ENCODE measurements around the gene SCAMP4. TPM values are rescaled to one million over a fixed set of nuclear protein-coding genes. Genes with fewer than 3 reads are reported as not detected.
A peak's percentile ranks its signal among the peaks of the same experiment; 100 is the strongest.
"Not testable (repeated sequence)": the region's sequence is repeated elsewhere in the genome, so short reads cannot be mapped to it uniquely, and the experiment has no call there.

Gene SCAMP4
- total and polyA plus RNA-seq, 2 donors from 2014 or later: 49.5 to 90.1 TPM

DNA sequence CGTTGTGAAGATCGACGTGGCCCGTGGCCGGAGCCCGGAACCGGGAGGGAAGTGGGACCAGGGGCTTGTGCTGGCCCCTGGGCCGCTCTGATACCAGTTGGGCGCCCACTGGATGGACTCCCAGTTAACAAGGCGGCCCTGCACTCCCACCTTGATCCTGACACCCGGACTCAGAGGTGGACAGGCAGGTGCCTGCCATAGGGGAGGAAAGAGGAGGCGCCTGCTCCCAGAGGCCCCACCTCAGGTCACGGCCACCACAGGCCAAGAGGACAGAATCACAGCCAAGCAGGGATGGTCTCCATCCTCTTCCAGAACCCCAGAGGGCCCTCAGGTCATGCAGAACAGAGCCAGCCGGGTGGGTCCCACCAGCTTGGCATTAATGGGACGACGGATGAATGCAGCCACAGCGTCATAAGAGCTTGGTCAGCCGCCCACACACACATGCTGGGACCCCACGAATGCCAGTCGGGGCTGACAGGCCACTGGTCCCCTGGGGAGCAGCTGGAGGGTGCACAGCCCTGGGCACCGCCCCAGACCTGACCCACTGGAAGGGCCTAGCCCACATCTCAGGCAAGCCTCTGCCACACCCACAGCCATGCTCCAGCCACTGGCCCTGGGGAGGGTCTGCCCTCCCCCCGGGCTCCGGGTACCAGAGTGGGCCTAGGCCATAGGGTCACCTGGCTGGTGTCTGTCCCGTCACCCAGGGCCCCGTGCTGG lies 32.2 kb upstream of the SCAMP4 start:
- intact Hi-C loops (cut with DNase I): no loop called here
- H3K9ac ChIP-seq (ENCODE audit: low read length in 3 of 3): peak overlapping the region in 1 of 3 donors; percentile 61
- no peaks in the 10 kb centered on the region for H3K36me3 ChIP-seq (ENCODE audit: control insufficient read depth in 2 of 3, insufficient read depth in 3 of 3, low read length in 3 of 3)
- H3K27me3 ChIP-seq (ENCODE audit: control insufficient read depth, insufficient read depth, low read length): no peaks in the 10 kb centered on the region
- TF ChIP-seq, protein P1, sequence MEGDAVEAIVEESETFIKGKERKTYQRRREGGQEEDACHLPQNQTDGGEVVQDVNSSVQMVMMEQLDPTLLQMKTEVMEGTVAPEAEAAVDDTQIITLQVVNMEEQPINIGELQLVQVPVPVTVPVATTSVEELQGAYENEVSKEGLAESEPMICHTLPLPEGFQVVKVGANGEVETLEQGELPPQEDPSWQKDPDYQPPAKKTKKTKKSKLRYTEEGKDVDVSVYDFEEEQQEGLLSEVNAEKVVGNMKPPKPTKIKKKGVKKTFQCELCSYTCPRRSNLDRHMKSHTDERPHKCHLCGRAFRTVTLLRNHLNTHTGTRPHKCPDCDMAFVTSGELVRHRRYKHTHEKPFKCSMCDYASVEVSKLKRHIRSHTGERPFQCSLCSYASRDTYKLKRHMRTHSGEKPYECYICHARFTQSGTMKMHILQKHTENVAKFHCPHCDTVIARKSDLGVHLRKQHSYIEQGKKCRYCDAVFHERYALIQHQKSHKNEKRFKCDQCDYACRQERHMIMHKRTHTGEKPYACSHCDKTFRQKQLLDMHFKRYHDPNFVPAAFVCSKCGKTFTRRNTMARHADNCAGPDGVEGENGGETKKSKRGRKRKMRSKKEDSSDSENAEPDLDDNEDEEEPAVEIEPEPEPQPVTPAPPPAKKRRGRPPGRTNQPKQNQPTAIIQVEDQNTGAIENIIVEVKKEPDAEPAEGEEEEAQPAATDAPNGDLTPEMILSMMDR (IDR thresholded peaks at IDR 0.05; ENCODE audit: borderline replicate concordance, extremely low read depth, insufficient read depth): no peak
- peaks cover 0 to 28% (median 13%) of the 10 kb centered on the region in 3 donors for H3K4me1 ChIP-seq (ENCODE audit: control insufficient read depth in 2 of 3, insufficient read depth in 2 of 3, low read depth in 1 of 3, low read length in 3 of 3)
- peak overlapping the region in 1 of 3 donors; percentile 81 for H3K4me3 ChIP-seq (ENCODE audit: low read length in 3 of 3)
- H3K9me3 ChIP-seq (ENCODE audit: control insufficient read depth in 2 of 3, insufficient read depth in 1 of 3, low read length in 3 of 3): no peaks in the 10 kb centered on the region
- DNase-seq (peak in 2 of 5 donors; percentile 57 to 79), FAIRE-seq (no peak)
- H3K27ac ChIP-seq (ENCODE audit: low read depth in 2 of 2, low read length in 2 of 2): peak overlapping the region; percentile 4 to 57

DNA sequence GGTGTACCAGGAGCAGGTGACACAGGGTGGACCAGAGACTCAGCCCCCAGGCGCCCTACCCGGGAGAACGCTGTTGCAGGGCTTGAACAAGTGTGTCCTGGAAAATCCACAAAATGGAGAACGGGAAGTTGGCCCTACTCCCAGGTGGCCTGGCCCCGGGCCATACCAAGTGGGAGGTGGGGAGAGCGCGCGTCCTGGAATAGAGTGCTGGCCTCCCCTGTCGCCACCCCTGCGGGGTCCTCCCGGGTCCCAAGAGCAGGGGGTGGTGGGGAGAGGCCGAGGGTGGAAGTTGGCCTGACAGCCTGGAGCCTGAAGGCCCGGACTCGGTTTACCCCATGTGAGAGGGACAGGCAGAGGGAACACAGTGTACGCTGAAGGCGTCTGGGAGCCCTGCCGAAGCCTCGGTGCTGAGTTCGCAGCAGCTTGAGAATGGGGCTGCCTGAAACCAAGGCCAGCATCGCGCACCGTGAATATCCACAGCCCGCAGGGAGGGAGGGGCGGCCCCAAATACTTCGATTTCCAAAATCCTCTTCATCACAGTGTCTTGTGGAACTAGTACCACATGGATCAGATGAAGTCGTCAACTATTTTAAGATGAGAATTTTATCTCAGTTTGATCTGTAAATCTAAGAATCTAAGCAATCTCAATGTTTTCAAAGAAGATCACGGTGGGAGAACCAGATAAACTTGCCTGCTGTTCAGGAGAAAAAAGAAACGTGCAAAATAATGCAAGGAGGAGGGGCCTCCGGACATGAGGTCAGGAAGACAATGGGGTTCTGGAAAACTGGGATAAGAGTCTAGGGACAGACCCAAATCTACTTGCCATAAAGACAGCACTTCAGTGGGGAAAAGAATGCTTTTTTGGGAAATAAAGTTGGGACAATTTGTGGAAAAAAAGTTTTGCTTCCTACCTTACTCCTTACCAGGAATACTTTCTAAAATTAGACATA lies 31.4 kb upstream of the SCAMP4 start:
- peak in 1 of 5 donors; percentile 30 for DNase-seq
- H3K27me3 ChIP-seq (ENCODE audit: control insufficient read depth, insufficient read depth, low read length): no peaks in the 10 kb centered on the region
- H3K36me3 ChIP-seq (ENCODE audit: control insufficient read depth in 2 of 3, insufficient read depth in 3 of 3, low read length in 3 of 3): no peaks in the 10 kb centered on the region
- no peaks in the 10 kb centered on the region for H3K9me3 ChIP-seq (ENCODE audit: control insufficient read depth in 2 of 3, insufficient read depth in 1 of 3, low read length in 3 of 3)
- H3K9ac ChIP-seq (ENCODE audit: low read length in 3 of 3): peak overlapping the region in 1 of 3 donors; percentile 61
- FAIRE-seq: no peak
- TF ChIP-seq, protein P1 (IDR thresholded peaks at IDR 0.05; ENCODE audit: borderline replicate concordance, extremely low read depth, insufficient read depth): no peak
- peak overlapping the region in 1 of 3 donors; percentile 81 for H3K4me3 ChIP-seq (ENCODE audit: low read length in 3 of 3)
- peak overlapping the region; percentile 4 to 57 for H3K27ac ChIP-seq (ENCODE audit: low read depth in 2 of 2, low read length in 2 of 2)
- intact Hi-C loops (cut with DNase I): no loop called here
- peaks cover 0 to 28% (median 13%) of the 10 kb centered on the region in 3 donors for H3K4me1 ChIP-seq (ENCODE audit: control insufficient read depth in 2 of 3, insufficient read depth in 2 of 3, low read depth in 1 of 3, low read length in 3 of 3)

DNA sequence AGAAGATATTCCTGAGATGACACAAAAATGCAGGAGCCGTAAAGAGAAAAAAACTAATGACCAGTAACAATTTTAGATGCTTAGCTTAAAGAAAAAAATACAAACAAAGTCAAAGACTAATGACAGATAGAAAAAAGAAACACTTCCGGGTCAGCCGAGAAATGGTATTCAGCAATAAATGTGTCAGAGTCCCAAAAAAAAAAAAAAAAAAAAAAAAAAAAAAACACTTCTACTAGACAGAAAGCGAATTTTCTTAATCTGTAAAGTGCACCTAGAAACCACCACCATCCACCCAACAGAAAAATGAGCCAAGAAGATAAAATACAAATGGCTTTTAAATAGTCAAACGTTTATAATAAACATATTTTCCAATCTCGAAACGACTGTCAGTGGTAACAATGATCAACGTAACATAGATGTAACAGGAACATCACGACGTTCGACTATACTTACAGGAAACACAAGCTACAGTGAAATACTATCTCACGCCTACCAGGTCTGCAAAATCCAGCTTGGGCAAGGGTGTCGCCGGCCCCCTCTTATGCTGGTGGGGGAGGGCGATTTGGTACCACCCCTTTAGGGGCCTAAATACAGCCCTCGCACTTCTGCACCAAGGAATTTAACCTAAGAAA lies 30.5 kb upstream of the SCAMP4 start:
- Histone ChIP-seq H3K9ac (ENCODE audit: low read length in 3 of 3) (peak overlapping the region in 1 of 3 donors; percentile 87), H3K9me3 (ENCODE audit: control insufficient read depth in 2 of 3, insufficient read depth in 1 of 3, low read length in 3 of 3) (no peaks in the 10 kb centered on the region), H3K4me3 (ENCODE audit: low read length in 3 of 3) (peak overlapping the region; percentile 72 to 91 (median 81)), H3K36me3 (ENCODE audit: control insufficient read depth in 2 of 3, insufficient read depth in 3 of 3, low read length in 3 of 3) (no peaks in the 10 kb centered on the region), H3K4me1 (ENCODE audit: control insufficient read depth in 2 of 3, insufficient read depth in 2 of 3, low read depth in 1 of 3, low read length in 3 of 3) (peaks cover 0 to 28% (median 13%) of the 10 kb centered on the region in 3 donors), H3K27me3 (ENCODE audit: control insufficient read depth, insufficient read depth, low read length) (no peaks in the 10 kb centered on the region), H3K27ac (ENCODE audit: low read depth in 2 of 2, low read length in 2 of 2) (peak overlapping the region in 1 of 2 donors; percentile 53)
- no peak for FAIRE-seq
- intact Hi-C loops (cut with DNase I): no loop called here
- DNase-seq: peak in 2 of 5 donors; percentile 36 to 46
- TF ChIP-seq, protein P1 (IDR thresholded peaks at IDR 0.05; ENCODE audit: borderline replicate concordance, extremely low read depth, insufficient read depth): no peak

DNA sequence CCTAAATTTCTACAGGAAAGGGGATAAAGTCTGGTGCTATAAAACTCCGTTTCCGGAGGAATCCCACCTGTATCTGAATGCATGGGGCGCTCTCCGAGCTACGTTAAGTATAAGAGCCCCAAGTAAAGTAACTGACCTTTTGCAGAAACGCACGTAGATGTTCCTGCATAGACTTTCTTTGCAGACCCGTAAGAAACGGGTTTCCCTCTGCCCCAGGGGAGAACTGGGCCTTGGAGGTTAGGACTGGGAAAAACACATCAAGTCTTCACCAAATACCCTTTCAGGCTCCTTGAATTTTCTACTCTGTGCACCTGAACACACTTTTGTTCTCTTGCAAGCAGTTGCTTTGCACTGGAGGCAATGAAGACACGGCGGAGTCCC lies 29.9 kb upstream of the SCAMP4 start:
- H3K27ac ChIP-seq (ENCODE audit: low read depth in 2 of 2, low read length in 2 of 2): peak overlapping the region; percentile 87 to 89
- not testable (repeated sequence) for FAIRE-seq

More for the DNA sequence above, 29.9 kb upstream of the SCAMP4 start:
- DNase-seq; intact Hi-C loops (cut with DNase I); H3K36me3 ChIP-seq (ENCODE audit: control insufficient read depth in 2 of 3, insufficient read depth in 3 of 3, low read length in 3 of 3); H3K9me3 ChIP-seq (ENCODE audit: control insufficient read depth in 2 of 3, insufficient read depth in 1 of 3, low read length in 3 of 3); H3K27me3 ChIP-seq (ENCODE audit: control insufficient read depth, insufficient read depth, low read length): not testable (repeated sequence)
- Histone ChIP-seq H3K9ac (ENCODE audit: low read length in 3 of 3) (peak overlapping the region; percentile 66 to 87 (median 71)), H3K4me3 (ENCODE audit: low read length in 3 of 3) (peak overlapping the region; percentile 72 to 91 (median 81)), H3K4me1 (ENCODE audit: control insufficient read depth in 2 of 3, insufficient read depth in 2 of 3, low read depth in 1 of 3, low read length in 3 of 3) (peaks cover 0 to 29% (median 13%) of the 10 kb centered on the region in 3 donors)

Data from kidney (tissue), 14 donors.